HCT116 (cell line): ENCODE results near the gene TMEM208. TPM values are rescaled to one million over a fixed set of nuclear protein-coding genes. Genes with fewer than 3 reads are reported as not detected.

Source experiments
- ATAC-seq: fragments of 200-7000 bp; cut with Tn5 transposase; 2 replicates; pipeline ENCODE4 v1.9.1; 2020; ENCODE audit warnings: mild to moderate bottlenecking, moderate library complexity
- BruUV-seq: library from RNA; stranded (reverse); fragments of 400-500 nt; replicated peaks from 2 replicates; lab custom pipeline; 2021; lab: Mats Ljungman, UMichigan
- CTCF ChIA-PET: fragments of 300-600 bp; sonication (Branson Sonifier 250); formaldehyde crosslinking; loops from one replicate; lab custom pipeline; 2021; ENCODE audit warnings: antibody characterized with exemption; lab: Charles Lee
- POLR2A ChIA-PET: fragments of 300-600, 350-600 bp; sonication (Branson Sonifier 250); formaldehyde crosslinking; loops from one replicate; lab custom pipeline; 2021; ENCODE audit warnings: antibody characterized with exemption; lab: Charles Lee
- RAD21 ChIA-PET, 2 experiments: fragments of 300-600 bp; sonication (Branson Sonifier 250); formaldehyde crosslinking; loops; one replicate each; lab custom pipeline; 2023; ENCODE audit warnings: low total read pairs in 2 of 2; ENCODE audit not compliant: uncharacterized antibody in 2 of 2, unreplicated experiment in 2 of 2, low non-redundant PET in 1 of 2; lab: Charles Lee
- DNase-seq: peaks from one replicate; pipeline ENCODE4 v3.0.0-alpha.2; 2010; ENCODE audit warnings: low read depth, low spot score
- H2AFZ ChIP-seq: fragments of 200-600 bp; shearing (Covaris generic), sonication (generic); 2 replicates; pipeline ENCODE4 v1.6.1; 2017; ENCODE audit warnings: low read depth, mixed run types, mixed read lengths, antibody characterized with exemption, low read length; ENCODE audit not compliant: poor library complexity, severe bottlenecking
- H3K27ac ChIP-seq: 2 replicates; pipeline ENCODE4 v1.5.1; 2012; ENCODE audit warnings: low read depth, low read length
- H3K27me3 ChIP-seq: fragments of 200-600 bp; sonication (generic); 2 replicates; pipeline ENCODE4 v1.6.1; 2016; ENCODE audit warnings: mixed run types, low read length, mixed read lengths; ENCODE audit not compliant: insufficient read depth
- H3K36me3 ChIP-seq, 2 experiments: fragments of 200-500 bp in 1 of 2; fragments of 200-600 bp in 1 of 2; sonication (Bioruptor generic) in 1 of 2; sonication (generic) in 1 of 2; 2 replicates each; pipeline versions ENCODE4 v1.5.1 to v1.6.1; 2014 to 2016; ENCODE audit warnings: low read length in 2 of 2, inconsistent platforms in 1 of 2, mixed read lengths in 1 of 2, mixed run types in 1 of 2; ENCODE audit not compliant: insufficient read depth in 2 of 2, control insufficient read depth in 1 of 2
- H3K4me1 ChIP-seq, 2 experiments: fragments of 200-600 bp in 1 of 2; sonication (generic) in 1 of 2; 2 replicates each; pipeline versions ENCODE4 v1.5.1 to v1.6.1; 2012 to 2017; ENCODE audit warnings: low read length in 2 of 2, inconsistent platforms in 1 of 2, mild to moderate bottlenecking in 1 of 2, mixed read lengths in 1 of 2, mixed run types in 1 of 2, moderate library complexity in 1 of 2; ENCODE audit not compliant: insufficient read depth in 2 of 2, control insufficient read depth in 1 of 2
- H3K4me2 ChIP-seq: fragments of 200-600 bp; sonication (generic); 2 replicates; pipeline ENCODE4 v1.6.1; 2017; ENCODE audit warnings: mixed run types, low read length, mixed read lengths
- H3K4me3 ChIP-seq, 2 experiments: fragments of 200-600 bp in 1 of 2; sonication (generic) in 1 of 2; replicated peaks in 1 of 2; 2 replicates each; pipeline ENCODE4 v1.5.1; 2011 to 2016; ENCODE audit warnings: low read length in 2 of 2, control low read depth in 1 of 2, low read depth in 1 of 2, mild to moderate bottlenecking in 1 of 2, mixed read lengths in 1 of 2, mixed run types in 1 of 2
- H3K79me2 ChIP-seq: fragments of 200-600 bp; sonication (generic); 2 replicates; pipeline ENCODE4 v1.6.1; 2017; ENCODE audit warnings: mild to moderate bottlenecking, mixed run types, low read length, moderate library complexity, mixed read lengths; ENCODE audit not compliant: insufficient read depth
- H3K9ac ChIP-seq: fragments of 200-600 bp; sonication (generic); 2 replicates; pipeline ENCODE4 v1.6.1; 2016; ENCODE audit warnings: low read length, mixed read lengths
- H3K9me2 ChIP-seq: fragments of 200-600 bp; sonication (generic), shearing (Covaris generic); 2 replicates; pipeline ENCODE4 v1.6.1; 2017; ENCODE audit warnings: mixed run types, mild to moderate bottlenecking, moderate library complexity; ENCODE audit not compliant: insufficient read depth
- H3K9me3 ChIP-seq, 2 experiments: fragments of 200-500 bp in 1 of 2; fragments of 200-600 bp in 1 of 2; sonication (Bioruptor generic) in 1 of 2; sonication (generic) in 1 of 2; 2 replicates each; pipeline ENCODE4 v1.6.1; 2014 to 2017; ENCODE audit warnings: low read length in 2 of 2, mixed read lengths in 2 of 2, inconsistent platforms in 1 of 2, low read depth in 1 of 2, mild to moderate bottlenecking in 1 of 2, mixed run types in 1 of 2, moderate library complexity in 1 of 2; ENCODE audit not compliant: control insufficient read depth in 1 of 2, insufficient read depth in 1 of 2
- H4K20me1 ChIP-seq: fragments of 200-600 bp; sonication (generic), shearing (Covaris generic); 2 replicates; pipeline ENCODE4 v1.6.1; 2017; ENCODE audit warnings: mixed run types, mild to moderate bottlenecking, moderate library complexity; ENCODE audit not compliant: insufficient read depth
- CBX3 ChIP-seq: IDR thresholded peaks from 2 replicates; pipeline ENCODE4 v1.6.1; 2012; ENCODE audit warnings: low read depth
- EZH2phosphoT487 ChIP-seq: fragments of 200-600 bp; IDR thresholded peaks from 2 replicates; pipeline ENCODE4 v1.6.1; 2018; ENCODE audit warnings: antibody characterized with exemption, borderline replicate concordance
- FOSL1 ChIP-seq: IDR thresholded peaks from 2 replicates; pipeline ENCODE4 v1.6.1; 2012; ENCODE audit warnings: low read depth
- JUND ChIP-seq: IDR thresholded peaks from 2 replicates; pipeline ENCODE4 v1.6.1; 2012
- POLR2AphosphoS5 ChIP-seq: IDR thresholded peaks from 2 replicates; pipeline ENCODE4 v1.6.1; 2011; ENCODE audit warnings: mild to moderate bottlenecking, low read depth, low read length, moderate library complexity
- SIN3A ChIP-seq: IDR thresholded peaks from 2 replicates; pipeline ENCODE4 v1.6.1; 2012; ENCODE audit warnings: low read depth
- TCF7L2 ChIP-seq: IDR thresholded peaks from 2 replicates; pipeline ENCODE4 v1.7.0; 2011; ENCODE audit warnings: borderline replicate concordance, inconsistent platforms; ENCODE audit not compliant: insufficient read depth, insufficient read length; ENCODE audit errors: extremely low read depth
- YY1 ChIP-seq: IDR thresholded peaks from 2 replicates; pipeline ENCODE4 v1.6.1; 2011; ENCODE audit warnings: low read length, low read depth, moderate library complexity, mild to moderate bottlenecking; ENCODE audit not compliant: insufficient replicate concordance; ENCODE audit errors: extremely low read depth
- ZBTB33 ChIP-seq: IDR thresholded peaks from 2 replicates; pipeline ENCODE4 v1.6.1; 2011; ENCODE audit warnings: mild to moderate bottlenecking, low read length, moderate library complexity; ENCODE audit not compliant: insufficient replicate concordance; ENCODE audit errors: extremely low read depth
- ZNF274 ChIP-seq: fragments of 200-500 bp; sonication (Bioruptor generic); IDR thresholded peaks from 2 replicates; pipeline ENCODE4 v1.6.1; 2014; ENCODE audit warnings: mild to moderate bottlenecking, low read depth, low read length, inconsistent platforms
- intact Hi-C: fragments of 100-400 bp; cut with micrococcal nuclease; formaldehyde crosslinking; loops from 2 replicates; pipeline ENCODE4 v1.10.0; 2022
- total RNA-seq: library from RNA; stranded (reverse); gene quantifications from one replicate; pipeline ENCODE4 v1.2.1, GENCODE V29; 2021; ENCODE audit not compliant: unreplicated experiment
- TF ChIP-seq, protein P1 (sequence below), 3 experiments: fragments of 200-600 bp in 1 of 3; sonication (generic) in 1 of 3; IDR thresholded peaks in 2 of 3; conservative IDR thresholded peaks in 1 of 3; 2 replicates each; pipeline ENCODE4 v1.5.1; 2012 to 2017; ENCODE audit warnings: low read depth in 2 of 3, low read length in 2 of 3, antibody characterized with exemption in 1 of 3, borderline replicate concordance in 1 of 3, control low read depth in 1 of 3, mild to moderate bottlenecking in 1 of 3, mixed read lengths in 1 of 3, mixed run types in 1 of 3, moderate library complexity in 1 of 3; ENCODE audit not compliant: insufficient read depth in 1 of 3
- TF ChIP-seq, protein P2 (sequence below): IDR thresholded peaks from 2 replicates; pipeline ENCODE4 v1.6.1; 2012

Gene TMEM208
- total RNA-seq, 1 experiment from 2014 or later = 36.1 TPM

GRCh38 chr16:67186550-67186950 is 40.4 kb upstream of the TMEM208 start (continued):
- TF ChIP-seq, protein P1, sequence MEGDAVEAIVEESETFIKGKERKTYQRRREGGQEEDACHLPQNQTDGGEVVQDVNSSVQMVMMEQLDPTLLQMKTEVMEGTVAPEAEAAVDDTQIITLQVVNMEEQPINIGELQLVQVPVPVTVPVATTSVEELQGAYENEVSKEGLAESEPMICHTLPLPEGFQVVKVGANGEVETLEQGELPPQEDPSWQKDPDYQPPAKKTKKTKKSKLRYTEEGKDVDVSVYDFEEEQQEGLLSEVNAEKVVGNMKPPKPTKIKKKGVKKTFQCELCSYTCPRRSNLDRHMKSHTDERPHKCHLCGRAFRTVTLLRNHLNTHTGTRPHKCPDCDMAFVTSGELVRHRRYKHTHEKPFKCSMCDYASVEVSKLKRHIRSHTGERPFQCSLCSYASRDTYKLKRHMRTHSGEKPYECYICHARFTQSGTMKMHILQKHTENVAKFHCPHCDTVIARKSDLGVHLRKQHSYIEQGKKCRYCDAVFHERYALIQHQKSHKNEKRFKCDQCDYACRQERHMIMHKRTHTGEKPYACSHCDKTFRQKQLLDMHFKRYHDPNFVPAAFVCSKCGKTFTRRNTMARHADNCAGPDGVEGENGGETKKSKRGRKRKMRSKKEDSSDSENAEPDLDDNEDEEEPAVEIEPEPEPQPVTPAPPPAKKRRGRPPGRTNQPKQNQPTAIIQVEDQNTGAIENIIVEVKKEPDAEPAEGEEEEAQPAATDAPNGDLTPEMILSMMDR (IDR thresholded peaks at IDR 0.05 in 2 of 3, conservative IDR thresholded peaks at IDR 0.05 in 1 of 3; ENCODE audit: borderline replicate concordance in 1 of 3, insufficient read depth in 1 of 3, low read depth in 2 of 3, low read length in 2 of 3) = no peak

GRCh38 chr16:67187175-67187890 is 39.6 kb upstream of the TMEM208 start:
- Histone ChIP-seq H3K9ac (no peak overlapping the region), H3K9me2 (no peaks in the 10 kb centered on the region), H2AFZ (no peak overlapping the region), H4K20me1 (no peaks in the 10 kb centered on the region), H3K9me3 (no peaks in the 10 kb centered on the region), H3K4me3 (no peak overlapping the region), H3K4me1 (peaks cover 13 to 41% of the 10 kb centered on the region in 2 experiments; a peak in 3 of 4 replicates), H3K36me3 (no peaks in the 10 kb centered on the region; a peak in 1 of 4 replicates), H3K4me2 (no peak overlapping the region), H3K27ac (no peak overlapping the region), H3K79me2 (peaks cover 16% of the 10 kb centered on the region), H3K27me3 (no peaks in the 10 kb centered on the region)
- intact Hi-C loops = no loop called here
- POLR2A ChIA-PET = no interaction called here
- ATAC-seq (no peak), DNase-seq (no peak)
- CTCF ChIA-PET = interaction anchor here (1.2 kb wide), 1 partner anchor 12 kb away, joined by 3 read pairs; the partner anchor contains the start of gene ELMO3
- no TSS peak for BruUV-seq
- RAD21 ChIA-PET = no interaction called here
- TF ChIP-seq TCF7L2 (no peak), POLR2AphosphoS5 (no peak), SIN3A (no peak), CBX3 (no peak), FOSL1 (no peak), ZNF274 (no peak), YY1 (no peak), ZBTB33 (no peak), EZH2phosphoT487 (no peak), JUND (no peak)
- TF ChIP-seq, protein P1 (IDR thresholded peaks at IDR 0.05 in 2 of 3, conservative IDR thresholded peaks at IDR 0.05 in 1 of 3; ENCODE audit: borderline replicate concordance in 1 of 3, insufficient read depth in 1 of 3, low read depth in 2 of 3, low read length in 2 of 3) = no peak
- TF ChIP-seq, protein P2, sequence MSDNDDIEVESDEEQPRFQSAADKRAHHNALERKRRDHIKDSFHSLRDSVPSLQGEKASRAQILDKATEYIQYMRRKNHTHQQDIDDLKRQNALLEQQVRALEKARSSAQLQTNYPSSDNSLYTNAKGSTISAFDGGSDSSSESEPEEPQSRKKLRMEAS = no peak
